G401.6 (cell line): Measurements from ENCODE around the gene UNK.
"Not testable (repeated sequence)": the region's sequence is repeated elsewhere in the genome, so short reads cannot be mapped to it uniquely, and the experiment has no call there.

Source experiments
- FAIRE-seq: peaks from 2 replicates; lab custom pipeline; 2012; peaks lifted over from hg19 to GRCh38; lab: Jason Lieb, UNC

UNK gene

DNA sequence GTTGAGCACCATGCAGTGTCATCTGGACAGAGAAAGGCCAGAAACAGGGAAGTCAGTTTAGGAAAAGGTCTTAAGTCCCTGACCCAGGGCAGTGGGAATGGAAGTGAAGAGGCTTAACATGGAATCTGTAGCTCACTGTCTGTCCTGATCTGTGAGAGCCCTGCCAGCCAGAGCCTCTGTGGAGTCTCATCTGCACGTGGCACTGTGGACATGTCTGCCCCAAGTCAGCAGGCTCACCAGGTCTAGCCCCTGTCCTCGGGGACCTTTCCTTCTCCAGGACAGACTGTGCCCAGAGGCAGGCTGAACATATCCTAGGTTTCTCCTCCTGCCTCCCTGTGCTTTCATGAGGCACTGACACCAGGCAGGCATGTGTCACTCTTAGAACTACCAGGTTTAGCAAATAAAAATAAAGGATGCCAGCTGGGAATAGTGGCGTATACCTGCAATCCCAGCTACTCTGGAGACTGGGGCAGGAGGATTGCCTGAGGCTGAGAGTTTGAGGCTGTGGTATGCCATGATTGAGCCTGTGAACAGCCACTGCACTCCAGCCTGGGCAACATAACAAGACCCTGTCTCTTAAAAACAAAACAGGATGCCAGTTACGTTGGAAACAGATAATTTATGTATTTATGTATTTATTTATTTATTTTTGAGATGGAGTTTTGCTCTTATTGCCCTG, 22.4 kb downstream of the UNK start:
- FAIRE-seq = no peak

DNA sequence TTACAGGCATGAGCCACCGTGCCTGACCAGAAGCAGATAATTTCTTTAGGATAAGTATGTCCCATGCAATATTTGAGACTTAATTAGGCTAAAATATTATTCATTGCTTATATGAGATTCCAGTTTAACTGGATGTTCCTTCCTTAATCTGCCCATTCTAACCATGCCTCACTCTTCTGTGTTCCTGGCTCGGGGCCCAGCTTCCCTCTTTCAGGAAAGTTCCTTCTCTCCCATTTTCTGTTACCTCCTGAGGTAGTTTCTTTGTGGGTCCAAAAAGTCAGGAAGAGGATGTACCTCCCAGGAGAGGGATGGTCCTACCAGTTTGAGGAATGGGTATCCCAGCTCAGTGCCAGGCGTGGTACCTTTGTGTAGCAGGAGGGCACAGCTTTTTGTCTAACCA, 23.3 kb downstream of the UNK start:
- FAIRE-seq = no peak

DNA sequence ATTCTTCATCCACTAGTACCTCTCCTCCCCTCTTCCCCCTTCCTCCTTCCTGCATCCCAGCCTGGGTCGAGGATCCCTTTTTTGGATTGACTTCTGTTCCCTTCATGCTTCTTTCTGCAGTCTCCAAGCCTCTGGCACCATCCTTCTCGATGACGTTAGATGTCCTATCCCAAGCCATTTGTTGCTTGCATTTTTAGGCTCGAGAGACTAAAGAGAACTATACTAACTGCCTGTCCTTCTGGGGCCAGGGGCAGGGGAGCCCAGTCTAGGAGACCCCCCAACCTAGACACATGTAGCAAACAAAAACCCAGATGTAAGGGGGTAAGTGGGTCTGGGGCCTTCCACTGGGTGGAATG, 23.9 kb downstream of the UNK start:
- FAIRE-seq = no peak

DNA sequence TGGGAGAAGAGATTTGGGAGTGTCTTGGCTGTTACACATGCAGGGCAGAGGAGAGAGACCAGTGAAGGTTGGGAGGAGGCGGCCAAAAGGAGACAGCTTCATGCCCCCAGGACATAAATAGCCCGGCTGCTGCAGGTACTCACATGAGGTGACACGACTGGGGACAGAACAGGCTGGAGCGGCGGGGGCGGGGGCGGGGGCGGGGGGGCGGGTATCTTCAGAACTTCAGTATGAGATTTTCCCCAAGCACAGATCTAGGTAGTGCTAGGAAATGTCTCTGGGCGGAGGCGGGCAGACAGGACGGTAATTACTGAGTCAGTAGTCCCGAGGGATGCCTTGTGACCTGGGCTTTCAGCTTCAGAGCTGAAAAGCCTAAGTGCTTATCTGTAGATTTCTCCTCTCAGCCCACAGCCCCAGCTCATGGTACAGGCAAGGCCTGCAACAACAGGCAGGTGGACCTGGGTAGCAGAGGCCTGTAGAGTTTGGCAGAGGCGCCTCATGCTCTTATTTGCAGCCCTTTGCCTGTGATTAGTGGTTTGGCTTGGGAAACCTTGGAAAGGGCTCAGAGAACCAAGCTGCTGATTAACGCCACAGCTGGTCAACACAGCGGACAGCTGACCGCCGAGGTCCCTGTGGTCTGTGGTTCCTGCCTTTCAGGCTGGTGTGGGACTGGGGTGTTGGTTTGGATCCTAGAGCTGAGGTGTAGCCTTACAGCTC, 24.5 kb downstream of the UNK start:
- FAIRE-seq = no peak

DNA sequence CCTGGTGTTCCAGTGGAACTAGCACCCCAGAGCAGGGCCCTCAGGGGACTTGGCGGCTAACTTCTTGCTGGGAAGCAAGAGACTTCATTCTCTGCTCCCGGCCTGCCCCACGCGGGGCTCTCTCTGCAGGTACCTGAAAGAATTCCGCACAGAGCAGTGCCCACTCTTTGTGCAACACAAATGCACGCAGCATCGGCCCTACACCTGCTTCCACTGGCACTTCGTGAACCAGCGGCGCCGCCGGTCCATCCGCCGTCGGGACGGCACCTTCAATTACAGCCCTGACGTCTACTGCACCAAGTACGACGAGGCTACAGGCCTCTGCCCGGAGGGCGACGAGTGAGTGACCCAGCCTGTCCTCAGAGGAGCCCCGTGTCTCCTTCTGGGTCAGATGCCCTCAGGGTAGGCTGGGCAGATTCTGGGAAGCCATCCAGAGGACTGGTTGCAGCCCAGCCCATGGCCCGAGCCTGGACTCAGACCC, 25.1 kb downstream of the UNK start:
- no peak for FAIRE-seq

DNA sequence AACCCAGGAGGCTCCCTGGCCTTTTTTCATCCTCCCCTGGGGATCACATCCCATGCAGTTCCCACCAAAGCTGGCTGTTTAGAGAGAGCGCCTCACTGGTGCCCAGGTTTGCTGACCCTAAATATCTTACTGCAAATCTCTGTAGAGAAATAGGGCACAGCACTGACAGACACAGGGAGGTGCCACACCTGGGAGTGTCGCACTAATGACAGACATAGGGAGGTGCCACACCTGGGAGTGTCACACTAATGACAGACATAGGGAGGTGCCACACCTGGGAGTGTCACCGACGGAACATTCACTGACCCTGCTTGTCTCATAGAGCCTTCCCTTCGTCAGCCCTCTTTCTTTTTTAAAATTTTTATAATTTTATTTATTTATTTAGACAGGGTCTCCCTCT, 25.6 kb downstream of the UNK start:
- FAIRE-seq = no peak

DNA sequence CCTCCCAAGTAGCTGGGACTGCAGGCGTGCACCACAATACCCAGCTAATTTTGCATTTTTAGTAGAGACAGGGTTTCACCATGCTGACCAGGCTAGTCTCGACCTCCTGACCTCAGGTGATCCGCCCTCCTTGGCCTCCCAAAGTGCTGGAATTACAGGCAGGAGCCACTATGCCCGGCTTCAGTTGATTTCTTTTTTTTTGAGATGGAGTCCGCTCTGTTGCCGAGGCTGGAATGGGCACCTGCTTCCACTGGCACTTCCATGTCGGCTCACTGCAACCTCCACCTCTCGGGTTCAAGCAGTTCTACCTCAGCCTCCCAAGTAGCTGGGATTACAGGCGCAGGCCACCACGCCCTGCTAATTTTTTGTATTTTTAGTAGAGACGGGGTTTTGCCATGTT, 26.1 kb downstream of the UNK start:
- not testable (repeated sequence) for FAIRE-seq

DNA sequence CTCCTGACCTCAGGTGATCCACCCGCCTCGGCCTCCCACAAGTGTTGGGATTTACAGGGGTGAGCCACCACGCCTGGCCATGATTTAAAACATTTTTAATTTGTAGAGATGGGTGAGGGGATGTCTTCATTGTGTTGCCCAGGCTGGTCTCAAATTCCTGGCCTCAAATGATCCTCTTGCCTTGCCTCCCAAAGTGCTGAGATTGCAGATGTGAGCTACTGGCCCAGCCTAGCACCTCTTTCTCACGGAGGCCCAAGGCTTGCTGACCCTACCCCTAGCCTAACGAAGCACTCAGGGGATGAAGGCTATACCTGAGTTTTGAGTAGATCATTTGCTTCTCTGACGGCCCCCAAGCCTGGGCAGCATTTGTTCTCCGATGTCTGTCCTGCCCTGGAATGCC, 26.6 kb downstream of the UNK start:
- no peak for FAIRE-seq

DNA sequence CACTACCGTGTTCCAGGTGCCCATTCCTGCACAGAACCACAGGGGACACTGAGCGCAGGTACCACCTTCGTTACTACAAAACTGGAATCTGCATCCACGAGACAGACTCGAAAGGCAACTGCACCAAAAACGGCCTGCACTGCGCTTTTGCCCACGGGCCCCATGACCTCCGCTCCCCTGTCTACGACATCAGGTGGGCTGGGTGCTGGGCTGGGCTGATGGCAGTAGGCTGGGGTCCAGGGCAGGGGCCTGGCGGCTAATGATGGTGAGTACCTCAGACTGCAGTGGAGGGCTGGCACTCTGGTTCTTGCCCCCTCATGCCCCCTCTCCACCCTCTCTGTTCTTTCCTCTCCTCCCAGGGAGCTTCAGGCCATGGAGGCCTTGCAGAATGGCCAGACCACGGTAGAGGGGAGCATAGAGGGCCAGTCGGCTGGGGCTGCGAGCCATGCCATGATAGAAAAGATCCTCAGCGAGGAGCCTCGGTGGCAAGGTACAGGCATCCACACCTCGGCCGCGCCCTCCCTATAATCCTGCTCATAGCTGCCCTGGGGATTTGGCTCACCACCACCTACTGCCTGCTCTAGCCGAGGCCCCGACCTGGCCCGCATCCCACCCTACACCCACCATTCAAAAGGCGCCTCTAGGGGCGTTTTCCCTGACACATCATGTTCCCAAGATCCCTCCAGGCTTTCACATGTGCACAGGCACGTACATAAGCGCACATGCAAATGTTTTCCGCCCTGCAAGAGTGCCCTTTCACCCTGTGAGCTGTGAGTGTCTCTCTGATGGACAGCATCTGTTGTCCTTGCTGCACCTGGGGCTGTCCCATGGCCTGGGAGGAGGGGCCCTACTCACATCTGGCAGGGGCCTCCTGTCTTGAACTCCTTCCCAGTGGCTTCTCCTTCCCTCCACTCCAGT, 27.7 kb downstream of the UNK start:
- no peak for FAIRE-seq

DNA sequence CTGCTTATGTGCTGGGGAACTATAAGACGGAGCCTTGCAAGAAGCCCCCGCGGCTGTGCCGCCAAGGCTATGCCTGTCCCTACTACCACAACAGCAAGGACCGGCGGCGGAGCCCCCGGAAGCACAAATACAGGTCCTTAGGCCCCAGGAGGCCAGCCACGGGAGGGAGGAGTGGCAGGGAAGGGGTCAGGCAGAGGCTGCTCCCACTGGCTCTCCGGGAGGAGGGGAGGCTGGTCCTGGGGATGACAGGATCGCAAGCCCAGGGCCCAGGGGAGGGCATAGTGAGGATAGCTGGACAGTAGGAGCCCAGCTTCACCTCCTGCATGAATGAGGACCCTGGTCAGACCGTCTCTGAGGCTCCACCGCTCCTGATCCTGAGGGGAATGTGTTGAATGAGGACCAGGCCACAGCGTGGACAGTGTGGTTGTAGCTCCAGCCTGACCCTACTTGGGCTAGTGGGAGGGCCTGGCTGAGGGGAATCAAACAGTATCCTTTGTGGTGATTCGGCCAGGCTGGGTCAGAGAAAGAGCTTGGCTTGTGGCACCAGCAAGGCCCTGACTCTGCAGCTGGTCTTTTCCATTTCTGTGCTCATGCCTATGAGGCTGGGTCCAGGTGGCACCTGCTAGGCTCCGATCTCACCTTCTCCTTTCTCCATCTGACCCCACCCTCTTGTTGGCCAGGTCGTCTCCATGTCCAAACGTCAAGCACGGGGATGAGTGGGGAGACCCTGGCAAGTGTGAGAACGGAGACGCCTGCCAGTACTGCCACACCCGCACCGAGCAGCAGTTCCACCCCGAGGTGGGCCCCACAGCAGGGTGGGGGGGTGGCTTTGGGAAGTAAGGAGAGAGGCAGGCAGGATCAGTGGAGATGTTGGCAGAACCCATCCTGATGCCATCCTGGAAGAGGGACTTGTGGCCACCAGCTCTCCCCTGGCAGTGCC, 28.7 kb downstream of the UNK start:
- no peak for FAIRE-seq

DNA sequence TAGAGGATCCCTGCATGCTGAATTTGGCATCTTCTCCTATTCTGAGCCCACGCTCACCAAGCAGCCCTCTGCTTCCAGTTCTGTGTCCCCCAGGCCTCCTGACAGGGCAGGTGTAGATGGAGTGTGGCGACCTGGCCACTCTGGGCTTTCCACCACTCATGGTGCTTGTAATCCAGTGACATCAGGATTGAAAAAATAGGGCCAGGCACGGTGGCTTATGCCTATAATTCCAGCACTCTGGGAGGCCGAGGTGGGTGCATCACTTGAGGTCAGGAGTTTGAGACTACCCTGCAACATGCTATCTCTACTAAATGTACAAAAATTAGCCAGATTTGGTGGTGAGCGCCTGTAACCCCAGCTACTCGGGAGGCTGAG, 29.4 kb downstream of the UNK start:
- no peak for FAIRE-seq

DNA sequence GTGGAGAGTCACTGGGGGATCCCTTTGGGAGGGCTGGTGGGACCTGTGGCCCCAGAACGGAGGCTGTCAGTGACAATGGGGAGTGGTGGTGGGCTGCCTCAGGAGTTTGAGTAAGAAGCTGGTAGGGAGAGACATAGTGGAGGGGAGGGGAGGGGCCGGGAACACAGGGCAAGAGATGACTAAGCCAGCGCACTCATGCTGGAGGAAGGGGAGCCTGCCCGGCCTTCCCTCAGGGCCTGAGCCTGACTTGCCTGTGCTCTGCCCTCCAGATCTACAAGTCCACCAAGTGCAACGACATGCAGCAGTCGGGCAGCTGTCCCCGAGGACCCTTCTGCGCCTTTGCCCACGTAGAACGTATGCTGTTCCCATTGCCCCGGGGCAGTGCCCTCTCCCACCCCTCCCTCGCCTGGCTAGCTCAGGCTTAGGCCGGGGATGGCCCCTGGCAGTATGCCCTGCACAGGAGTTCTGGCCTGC, 30.3 kb downstream of the UNK start:
- no peak for FAIRE-seq

DNA sequence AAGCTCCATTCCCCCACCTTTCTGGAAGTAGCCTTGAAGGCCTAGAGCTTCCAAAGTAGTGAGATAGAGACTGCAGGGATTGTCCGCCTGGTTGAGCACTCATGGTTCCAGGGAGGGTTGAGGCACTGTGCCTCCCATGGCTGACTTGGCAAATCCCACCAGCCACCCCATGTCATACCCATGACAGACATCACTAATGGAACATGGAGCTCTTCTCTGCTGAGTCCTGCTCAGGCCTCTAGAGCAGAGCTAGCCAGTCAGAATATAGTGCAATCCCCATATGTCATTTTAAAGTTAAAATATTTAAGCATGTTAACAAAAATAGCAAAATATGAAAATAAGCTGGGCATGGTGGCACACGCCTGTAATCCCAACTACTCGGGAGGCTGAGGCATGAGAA, 30.8 kb downstream of the UNK start:
- FAIRE-seq = no peak

DNA sequence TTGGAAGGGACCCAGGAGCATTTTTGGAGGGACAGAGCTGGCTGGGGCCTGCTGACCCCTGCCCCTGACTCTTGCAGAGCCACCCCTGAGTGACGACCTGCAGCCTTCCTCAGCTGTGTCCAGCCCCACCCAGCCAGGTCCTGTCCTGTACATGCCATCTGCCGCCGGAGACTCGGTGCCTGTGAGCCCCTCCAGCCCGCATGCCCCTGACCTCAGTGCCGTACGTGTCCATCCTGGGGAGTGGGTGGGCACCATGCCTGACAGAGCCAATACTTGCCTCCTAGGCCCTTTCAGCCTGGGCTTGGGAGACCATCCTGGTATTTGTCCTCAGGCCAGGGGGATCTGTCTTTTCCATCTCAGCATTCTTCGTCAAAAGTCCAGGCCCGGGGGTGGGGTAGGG, 32.1 kb downstream of the UNK start:
- no peak for FAIRE-seq

DNA sequence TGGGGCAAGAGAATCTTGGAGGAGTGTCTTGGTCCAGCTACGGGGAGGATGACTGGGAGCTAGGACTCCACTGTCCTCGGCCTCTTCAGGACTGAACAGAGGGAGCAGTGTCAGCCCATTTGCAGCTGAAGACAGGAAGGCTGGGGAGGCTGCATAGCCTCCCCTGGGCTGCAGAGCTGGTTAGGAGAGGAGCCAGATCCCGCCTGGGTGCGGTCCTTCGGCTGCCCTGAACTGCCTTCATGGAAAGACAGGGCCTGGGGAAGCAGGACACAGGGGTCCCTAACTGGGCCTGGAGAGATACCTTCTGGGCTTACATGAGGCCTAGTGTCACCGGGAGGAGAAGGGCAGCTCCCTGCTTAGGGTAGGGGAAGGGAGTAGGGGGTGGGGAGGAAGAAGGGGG, 33.0 kb downstream of the UNK start:
- no peak for FAIRE-seq

DNA sequence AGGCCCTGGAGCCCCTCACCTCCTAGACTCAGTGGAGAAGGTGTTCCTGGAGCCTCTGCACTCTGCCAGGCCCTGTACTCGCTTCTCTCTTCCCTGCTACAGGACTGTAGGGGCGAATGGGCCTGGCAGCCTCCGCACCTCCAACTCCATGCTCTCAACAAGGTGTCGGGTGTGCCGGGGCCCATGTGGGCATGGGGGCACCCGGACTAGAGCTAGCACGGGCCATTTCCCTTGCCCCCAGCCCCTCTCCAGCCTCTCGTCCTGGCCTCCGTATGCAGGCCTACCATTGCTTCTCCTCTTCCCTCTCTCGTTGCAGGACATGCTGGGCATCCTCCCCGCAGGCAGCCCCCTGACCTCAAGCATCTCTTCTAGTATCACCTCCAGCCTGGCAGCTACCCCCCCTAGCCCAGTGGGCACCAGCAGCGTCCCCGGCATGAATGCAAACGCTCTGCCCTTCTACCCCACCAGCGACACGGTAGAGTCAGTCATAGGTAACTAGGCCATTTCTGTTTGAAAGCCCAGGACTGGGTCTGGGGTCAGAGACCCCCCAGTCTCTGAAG, 33.8 kb downstream of the UNK start:
- FAIRE-seq = no peak

DNA sequence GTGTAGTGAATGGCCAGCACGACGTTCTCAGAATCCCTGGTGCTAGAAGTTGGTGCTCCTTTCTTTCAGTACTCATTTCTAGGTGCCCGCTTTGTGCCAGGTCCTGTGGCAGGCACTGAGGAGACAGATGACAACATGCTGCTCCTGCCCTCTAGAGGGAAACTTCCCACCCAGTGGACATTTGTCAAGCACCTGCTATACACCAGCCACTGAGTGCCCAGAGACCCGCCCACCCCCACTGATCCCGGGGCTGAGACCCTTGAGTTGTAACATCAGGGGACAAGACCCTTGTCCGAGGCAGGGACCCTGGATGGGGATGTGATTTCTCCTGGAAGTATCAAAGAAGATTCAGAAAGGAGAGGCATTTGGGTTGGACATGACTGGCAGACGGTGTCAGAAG, 34.5 kb downstream of the UNK start:
- FAIRE-seq = no peak

DNA sequence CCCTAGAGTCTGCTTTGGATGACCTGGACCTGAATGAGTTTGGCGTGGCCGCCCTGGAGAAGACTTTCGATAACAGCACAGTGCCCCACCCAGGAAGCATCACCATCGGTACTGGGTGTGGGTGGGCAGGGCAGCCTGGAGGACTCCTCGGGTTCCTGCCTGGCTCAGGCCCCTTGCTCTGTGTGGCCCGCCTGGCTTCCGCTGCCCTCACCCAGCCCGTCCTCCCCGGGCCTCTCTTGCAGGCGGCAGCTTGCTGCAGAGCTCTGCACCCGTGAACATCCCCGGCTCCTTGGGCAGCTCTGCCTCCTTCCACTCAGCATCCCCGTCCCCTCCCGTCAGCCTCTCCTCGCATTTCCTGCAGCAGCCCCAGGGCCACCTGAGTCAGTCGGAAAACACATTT, 35.1 kb downstream of the UNK start:
- no peak for FAIRE-seq

DNA sequence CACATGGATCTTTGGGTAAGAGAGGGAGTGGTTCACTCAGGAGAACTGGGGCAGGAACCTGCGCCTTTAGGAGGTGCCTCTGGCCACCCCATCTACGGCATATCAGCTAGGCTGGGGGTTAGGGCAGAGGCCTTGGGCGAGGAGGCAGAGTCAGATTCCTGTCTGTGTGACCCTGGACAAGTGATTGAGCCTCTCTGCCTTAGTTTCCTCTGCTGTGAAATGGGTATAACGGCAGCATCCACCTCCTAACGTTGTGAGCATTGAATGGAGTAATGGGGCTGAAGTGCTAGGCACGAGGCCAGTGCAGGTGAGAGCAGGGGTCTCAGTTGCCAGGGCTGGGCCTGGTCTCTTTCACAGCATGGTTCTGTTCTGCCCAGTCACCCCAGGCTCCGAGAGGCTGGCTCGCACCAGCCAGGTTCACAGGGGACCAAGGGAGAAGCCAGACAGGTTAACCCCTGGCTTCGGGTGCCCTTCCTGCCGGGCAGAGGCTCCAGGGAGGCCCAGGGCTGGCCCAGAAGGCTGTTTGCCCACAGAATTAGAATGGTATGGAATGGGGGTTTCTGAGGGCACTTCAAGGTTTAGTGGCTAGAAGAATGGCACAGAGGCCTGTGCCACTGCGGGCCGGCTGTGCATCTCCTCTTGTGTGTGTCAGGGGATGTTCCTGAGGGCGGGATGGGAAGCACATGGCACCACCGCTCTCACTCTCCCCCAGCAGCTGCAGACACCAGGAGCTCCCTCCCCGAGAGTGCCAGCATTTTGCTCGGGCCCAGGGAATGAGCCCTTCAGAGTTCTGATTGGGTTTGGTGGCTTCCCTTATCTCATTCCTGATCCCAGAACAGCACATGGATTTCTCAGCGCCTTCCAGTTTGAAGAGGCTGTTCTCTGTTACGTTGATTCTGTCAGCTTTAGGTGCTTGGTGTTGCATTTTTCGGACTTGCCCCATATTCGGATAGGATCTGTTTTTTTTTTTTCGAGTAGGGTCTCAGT, 35.8 kb downstream of the UNK start:
- FAIRE-seq = no peak

DNA sequence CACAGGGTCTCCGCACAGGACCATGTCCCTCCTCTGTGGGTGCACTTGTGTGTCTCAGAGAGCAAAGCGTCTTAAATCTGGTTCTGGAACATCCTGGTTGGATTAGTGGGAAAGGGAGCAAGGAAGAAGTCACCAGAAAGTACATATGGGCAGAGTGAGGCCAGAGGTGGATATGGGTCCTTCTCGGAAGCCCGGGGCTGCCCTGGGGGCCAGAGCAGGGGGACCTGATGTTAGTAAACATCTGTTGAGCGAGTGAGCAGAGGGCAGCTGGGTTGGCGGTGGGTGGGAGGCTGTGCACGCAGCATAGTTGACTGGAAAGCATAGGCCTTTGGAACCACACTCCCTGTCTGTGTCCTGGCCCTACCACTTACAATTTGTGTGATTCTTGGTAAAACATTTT, 36.9 kb downstream of the UNK start:
- FAIRE-seq = no peak
